Sigmoid colon (tissue), 7 donors: ENCODE results near the gene ITGB4. TPM values are rescaled to one million over a fixed set of nuclear protein-coding genes. Genes with fewer than 3 reads are reported as not detected.

Experiments
- DNase-seq: peaks from one replicate; pipeline ENCODE4 v3.0.0-alpha.2; 2019
- H3K27ac ChIP-seq, 4 donors: fragments of 200-600 bp; sonication (generic); one replicate each; pipeline ENCODE4 v1.5.1; 2016 to 2019; ENCODE audit warnings: mild to moderate bottlenecking in 1 of 4
- H3K27me3 ChIP-seq, 3 donors: fragments of 200-600 bp; sonication (generic); one replicate each; pipeline ENCODE4 v1.5.1; 2019; ENCODE audit warnings: mild to moderate bottlenecking in 1 of 3
- H3K36me3 ChIP-seq, 4 donors: fragments of 200-600 bp; sonication (generic); one replicate each; pipeline ENCODE4 v1.5.1; 2016 to 2019
- H3K4me1 ChIP-seq, 4 donors: fragments of 200-600 bp; sonication (generic); one replicate each; pipeline ENCODE4 v1.5.1; 2017 to 2019
- H3K4me3 ChIP-seq, 4 donors: fragments of 200-600 bp; sonication (generic); one replicate each; pipeline ENCODE4 v1.5.1; 2017 to 2019; ENCODE audit warnings: mild to moderate bottlenecking in 2 of 4, moderate library complexity in 1 of 4
- H3K9me3 ChIP-seq, 4 donors: fragments of 200-600 bp in 3 of 4; sonication (generic) in 3 of 4; one replicate each; pipeline versions ENCODE4 v1.5.1 to v1.6.1; 2013 to 2019
- CTCF ChIP-seq, 4 experiments: fragments of 450-650 bp in 3 of 4; fragments of 200-600 bp in 1 of 4; IDR thresholded peaks; one replicate each; pipeline ENCODE4 v1.5.1; 2016 to 2019; ENCODE audit warnings: antibody characterized with exemption in 4 of 4, mild to moderate bottlenecking in 3 of 4, moderate library complexity in 2 of 4
- EP300 ChIP-seq, 4 donors: sonication (generic); formaldehyde crosslinking; IDR thresholded peaks; one replicate each; pipeline ENCODE4 v1.6.1; 2017; ENCODE audit warnings: antibody characterized with exemption in 4 of 4
- POLR2A ChIP-seq, 2 donors: fragments of 450-650 bp; IDR thresholded peaks; one replicate each; pipeline ENCODE4 v1.6.1; 2016; ENCODE audit warnings: antibody characterized with exemption in 2 of 2, mild to moderate bottlenecking in 2 of 2, moderate library complexity in 2 of 2
- POLR2AphosphoS5 ChIP-seq, 4 donors: sonication (generic); formaldehyde crosslinking; IDR thresholded peaks; one replicate each; pipeline ENCODE4 v1.6.1; 2017; ENCODE audit warnings: antibody characterized with exemption in 4 of 4
- WGBS, 2 donors: extraction: QIAGEN DNeasy Blood & Tissue Kit; methylation state at CpG; one replicate each; pipeline ENCODE4 v1.1.7; 2013; 5-methylcytosine and 5-hydroxymethylcytosine counted together
- intact Hi-C: fragments of 100-400 bp; cut with DNase I; formaldehyde crosslinking; loops from one replicate; pipeline ENCODE4 v1.15.1; 2023
- polyA plus RNA-seq, 3 donors: library from polyadenylated mRNA; stranded (reverse); fragments of 200-250 nt; gene quantifications; one replicate each; pipeline ENCODE4 v1.2.3, GENCODE V29; 2013
- total RNA-seq, 4 donors: library from RNA; depleted of rRNA; stranded (reverse); fragments of >200 nt; gene quantifications; one replicate each; pipeline ENCODE4 v1.1.0, GENCODE V29; 2016
- donor health status: healthy with polysubstance abuse.
- donor health status: Bipolar disorder and iron deficiency.
- donor health status: healthy.

Gene ITGB4
- total and polyA plus RNA-seq, 7 donors = 15.1 to 116 (median 25.8) TPM

- Histone ChIP-seq H3K9me3 (no peaks in the 10 kb centered on the region), H3K27ac (peak overlapping the region; percentile 95 to 99 (median 97)), H3K4me1 (peaks cover 0 to 46% (median 33%) of the 10 kb centered on the region in 4 donors), H3K36me3 (no peaks in the 10 kb centered on the region), H3K4me3 (peak overlapping the region; percentile 74 to 85 (median 78)), H3K27me3 (no peaks in the 10 kb centered on the region)
- 15 to 32% methylated on average over 43 of the region's 43 CpGs for WGBS, 2 donors
- DNase-seq = peak; percentile 96
- intact Hi-C loops = loop anchor here (1.0 to 2.0 kb wide), 2 partner anchors 42 to 70 kb away; partner anchors contain the start of gene WBP2
- peak; percentile 92 to 96 (median 94) for TF ChIP-seq POLR2AphosphoS5 (IDR thresholded peaks at IDR 0.05)
- TF ChIP-seq EP300 (IDR thresholded peaks at IDR 0.05) = peak; percentile 93 to 99 (median 98)
- TF ChIP-seq CTCF (IDR thresholded peaks at IDR 0.05) = no peak
- TF ChIP-seq POLR2A (IDR thresholded peaks at IDR 0.05) = peak; percentile 67 to 81
Observed at GRCh38 chr17:75785016-75785890, 64.0 kb downstream of the ITGB4 start.

- no peak for TF ChIP-seq POLR2A (IDR thresholded peaks at IDR 0.05)
- no peak for TF ChIP-seq CTCF (IDR thresholded peaks at IDR 0.05)
- no peak for TF ChIP-seq EP300 (IDR thresholded peaks at IDR 0.05)
- TF ChIP-seq POLR2AphosphoS5 (IDR thresholded peaks at IDR 0.05) = no peak
- intact Hi-C loops = no loop called here
- peaks cover 0 to 17% (median 11%) of the 10 kb centered on the region in 4 donors for H3K4me1 ChIP-seq
- no peak overlapping the region for H3K27ac ChIP-seq
- H3K9me3 ChIP-seq = no peaks in the 10 kb centered on the region
- DNase-seq = no peak
- peaks cover 0 to 15% (median 0%) of the 10 kb centered on the region in 4 donors for H3K36me3 ChIP-seq
- WGBS, 2 donors = 86 to 90% methylated on average over 6 of the region's 6 CpGs
- H3K27me3 ChIP-seq = no peaks in the 10 kb centered on the region
- H3K4me3 ChIP-seq = no peak overlapping the region
Observed at GRCh38 chr17:75791254-75791653, 70.0 kb downstream of the ITGB4 start.

GRCh38 chr17:75793460-75793859 is 72.2 kb downstream of the ITGB4 start:
- Histone ChIP-seq H3K4me3 (no peak overlapping the region), H3K36me3 (peaks cover 0 to 30% (median 9%) of the 10 kb centered on the region in 4 donors), H3K9me3 (no peaks in the 10 kb centered on the region), H3K27me3 (no peaks in the 10 kb centered on the region), H3K27ac (no peak overlapping the region), H3K4me1 (no peaks in the 10 kb centered on the region)
- DNase-seq = no peak
- TF ChIP-seq CTCF (IDR thresholded peaks at IDR 0.05) = no peak
- intact Hi-C loops = no loop called here
- 60 to 67% methylated on average over 1 of the region's 1 CpG for WGBS, 2 donors

- Histone ChIP-seq H3K27me3 (no peaks in the 10 kb centered on the region), H3K27ac (no peak overlapping the region), H3K4me1 (no peaks in the 10 kb centered on the region), H3K9me3 (no peaks in the 10 kb centered on the region), H3K4me3 (no peak overlapping the region), H3K36me3 (peaks cover 9 to 49% (median 13%) of the 10 kb centered on the region in 4 donors)
- WGBS, 2 donors = 72 to 84% methylated on average over 8 of the region's 8 CpGs
- DNase-seq = peak; percentile 32
- TF ChIP-seq POLR2A (IDR thresholded peaks at IDR 0.05) (no peak), POLR2AphosphoS5 (IDR thresholded peaks at IDR 0.05) (no peak), CTCF (IDR thresholded peaks at IDR 0.05) (no peak), EP300 (IDR thresholded peaks at IDR 0.05) (no peak)
- intact Hi-C loops = no loop called here
Observed at GRCh38 chr17:75795820-75796607, 74.8 kb downstream of the ITGB4 start.
